ENCODE results near the gene DHX58.
"Not testable (repeated sequence)": the region's sequence is repeated elsewhere in the genome, so short reads cannot be mapped to it uniquely, and the experiment has no call there.

Gene DHX58

GRCh38 chr17:42140690-42141089 is 28.2 kb upstream of the DHX58 start:
- H3K27me3 ChIP-seq (ENCODE audit: control insufficient read depth in 2 of 2, insufficient read depth in 2 of 2, low read length in 2 of 2); H3K9ac ChIP-seq (ENCODE audit: low read depth in 1 of 2, low read length in 2 of 2); H3K9me3 ChIP-seq (ENCODE audit: control insufficient read depth in 2 of 2, low read length in 2 of 2); H3K27ac ChIP-seq (ENCODE audit: low read depth in 2 of 2, low read length in 2 of 2); H3K4me3 ChIP-seq (ENCODE audit: low read length in 2 of 2): not testable (repeated sequence)
- peaks cover 13 to 28% of the 10 kb centered on the region in 2 donors for H3K36me3 ChIP-seq (ENCODE audit: control insufficient read depth in 2 of 2, insufficient read depth in 2 of 2, low read length in 2 of 2)
- peaks cover 12% of the 10 kb centered on the region in 2 donors for H3K4me1 ChIP-seq (ENCODE audit: control insufficient read depth in 2 of 2, insufficient read depth in 2 of 2, low read length in 2 of 2)

- H3K27ac ChIP-seq (ENCODE audit: low read depth in 2 of 2, low read length in 2 of 2): peak overlapping the region in 1 of 2 donors; percentile 38
- no peak overlapping the region for H3K4me3 ChIP-seq (ENCODE audit: low read length in 2 of 2)
- peaks cover 9 to 23% of the 10 kb centered on the region in 2 donors for H3K36me3 ChIP-seq (ENCODE audit: control insufficient read depth in 2 of 2, insufficient read depth in 2 of 2, low read length in 2 of 2)
- no peak overlapping the region for H3K9ac ChIP-seq (ENCODE audit: low read depth in 1 of 2, low read length in 2 of 2)
- H3K4me1 ChIP-seq (ENCODE audit: control insufficient read depth in 2 of 2, insufficient read depth in 2 of 2, low read length in 2 of 2): peaks cover 27 to 29% of the 10 kb centered on the region in 2 donors
- H3K27me3 ChIP-seq (ENCODE audit: control insufficient read depth in 2 of 2, insufficient read depth in 2 of 2, low read length in 2 of 2): no peaks in the 10 kb centered on the region
- no peaks in the 10 kb centered on the region for H3K9me3 ChIP-seq (ENCODE audit: control insufficient read depth in 2 of 2, low read length in 2 of 2)
These were observed 26.4 kb upstream of the DHX58 start for GRCh38 chr17:42138749-42139492.

- H3K9ac ChIP-seq (ENCODE audit: low read depth in 1 of 2, low read length in 2 of 2): peak overlapping the region; percentile 60 to 65
- H3K4me1 ChIP-seq (ENCODE audit: control insufficient read depth in 2 of 2, insufficient read depth in 2 of 2, low read length in 2 of 2): peaks cover 45 to 50% of the 10 kb centered on the region in 2 donors
- H3K4me3 ChIP-seq (ENCODE audit: low read length in 2 of 2): peak overlapping the region; percentile 59 to 81
These were observed 24.1 kb upstream of the DHX58 start for GRCh38 chr17:42136654-42137051.

GRCh38 chr17:42135664-42136653 is 23.4 kb upstream of the DHX58 start:
- Histone ChIP-seq H3K36me3 (ENCODE audit: control insufficient read depth in 2 of 2, insufficient read depth in 2 of 2, low read length in 2 of 2) (peaks cover 0 to 5% of the 10 kb centered on the region in 2 donors), H3K9me3 (ENCODE audit: control insufficient read depth in 2 of 2, low read length in 2 of 2) (no peaks in the 10 kb centered on the region), H3K4me1 (ENCODE audit: control insufficient read depth in 2 of 2, insufficient read depth in 2 of 2, low read length in 2 of 2) (peaks cover 45 to 50% of the 10 kb centered on the region in 2 donors), H3K27ac (ENCODE audit: low read depth in 2 of 2, low read length in 2 of 2) (peak overlapping the region; percentile 91 to 95), H3K27me3 (ENCODE audit: control insufficient read depth in 2 of 2, insufficient read depth in 2 of 2, low read length in 2 of 2) (no peaks in the 10 kb centered on the region), H3K4me3 (ENCODE audit: low read length in 2 of 2) (peak overlapping the region; percentile 59 to 81), H3K9ac (ENCODE audit: low read depth in 1 of 2, low read length in 2 of 2) (peak overlapping the region; percentile 60 to 65)

More at GRCh38 chr17:42136654-42137051, 24.1 kb upstream of the DHX58 start:
- H3K9me3 ChIP-seq (ENCODE audit: control insufficient read depth in 2 of 2, low read length in 2 of 2): no peaks in the 10 kb centered on the region
- H3K27ac ChIP-seq (ENCODE audit: low read depth in 2 of 2, low read length in 2 of 2): peak overlapping the region; percentile 91 to 95
- H3K27me3 ChIP-seq (ENCODE audit: control insufficient read depth in 2 of 2, insufficient read depth in 2 of 2, low read length in 2 of 2): no peaks in the 10 kb centered on the region
- peaks cover 5 to 12% of the 10 kb centered on the region in 2 donors for H3K36me3 ChIP-seq (ENCODE audit: control insufficient read depth in 2 of 2, insufficient read depth in 2 of 2, low read length in 2 of 2)

GRCh38 chr17:42135151-42135550 is 22.6 kb upstream of the DHX58 start:
- H3K4me1 ChIP-seq (ENCODE audit: control insufficient read depth in 2 of 2, insufficient read depth in 2 of 2, low read length in 2 of 2): peaks cover 47 to 50% of the 10 kb centered on the region in 2 donors
- peak overlapping the region; percentile 29 to 59 for H3K4me3 ChIP-seq (ENCODE audit: low read length in 2 of 2)
- H3K9ac ChIP-seq (ENCODE audit: low read depth in 1 of 2, low read length in 2 of 2): peak overlapping the region; percentile 60 to 65
- H3K27ac ChIP-seq (ENCODE audit: low read depth in 2 of 2, low read length in 2 of 2): peak overlapping the region; percentile 91 to 95
- H3K36me3 ChIP-seq (ENCODE audit: control insufficient read depth in 2 of 2, insufficient read depth in 2 of 2, low read length in 2 of 2): peaks cover 5 to 9% of the 10 kb centered on the region in 2 donors
- no peaks in the 10 kb centered on the region for H3K27me3 ChIP-seq (ENCODE audit: control insufficient read depth in 2 of 2, insufficient read depth in 2 of 2, low read length in 2 of 2)
- no peaks in the 10 kb centered on the region for H3K9me3 ChIP-seq (ENCODE audit: control insufficient read depth in 2 of 2, low read length in 2 of 2)

- Histone ChIP-seq H3K4me3 (ENCODE audit: low read length in 2 of 2) (peak overlapping the region in 1 of 2 donors; percentile 32), H3K36me3 (ENCODE audit: control insufficient read depth in 2 of 2, insufficient read depth in 2 of 2, low read length in 2 of 2) (peaks cover 21 to 22% of the 10 kb centered on the region in 2 donors), H3K9ac (ENCODE audit: low read depth in 1 of 2, low read length in 2 of 2) (peak overlapping the region; percentile 29 to 49), H3K4me1 (ENCODE audit: control insufficient read depth in 2 of 2, insufficient read depth in 2 of 2, low read length in 2 of 2) (peaks cover 47 to 50% of the 10 kb centered on the region in 2 donors), H3K27me3 (ENCODE audit: control insufficient read depth in 2 of 2, insufficient read depth in 2 of 2, low read length in 2 of 2) (no peaks in the 10 kb centered on the region), H3K9me3 (ENCODE audit: control insufficient read depth in 2 of 2, low read length in 2 of 2) (no peaks in the 10 kb centered on the region), H3K27ac (ENCODE audit: low read depth in 2 of 2, low read length in 2 of 2) (peak overlapping the region; percentile 80 to 95)
These were observed 21.0 kb upstream of the DHX58 start for GRCh38 chr17:42133461-42134041.

GRCh38 chr17:42132941-42133340 is 20.4 kb upstream of the DHX58 start:
- H3K27ac ChIP-seq (ENCODE audit: low read depth in 2 of 2, low read length in 2 of 2): peak overlapping the region; percentile 80 to 95
- H3K27me3 ChIP-seq (ENCODE audit: control insufficient read depth in 2 of 2, insufficient read depth in 2 of 2, low read length in 2 of 2): no peaks in the 10 kb centered on the region
- H3K9me3 ChIP-seq (ENCODE audit: control insufficient read depth in 2 of 2, low read length in 2 of 2): no peaks in the 10 kb centered on the region
- H3K9ac ChIP-seq (ENCODE audit: low read depth in 1 of 2, low read length in 2 of 2): peak overlapping the region; percentile 29 to 49
- H3K4me1 ChIP-seq (ENCODE audit: control insufficient read depth in 2 of 2, insufficient read depth in 2 of 2, low read length in 2 of 2): peaks cover 42 to 50% of the 10 kb centered on the region in 2 donors
- peak overlapping the region; percentile 1 to 22 for H3K4me3 ChIP-seq (ENCODE audit: low read length in 2 of 2)
- peaks cover 27 to 29% of the 10 kb centered on the region in 2 donors for H3K36me3 ChIP-seq (ENCODE audit: control insufficient read depth in 2 of 2, insufficient read depth in 2 of 2, low read length in 2 of 2)

GRCh38 chr17:42131981-42132432 is 19.5 kb upstream of the DHX58 start:
- Histone ChIP-seq H3K4me1 (ENCODE audit: control insufficient read depth in 2 of 2, insufficient read depth in 2 of 2, low read length in 2 of 2) (peaks cover 42 to 50% of the 10 kb centered on the region in 2 donors), H3K9me3 (ENCODE audit: control insufficient read depth in 2 of 2, low read length in 2 of 2) (no peaks in the 10 kb centered on the region), H3K4me3 (ENCODE audit: low read length in 2 of 2) (no peak overlapping the region), H3K36me3 (ENCODE audit: control insufficient read depth in 2 of 2, insufficient read depth in 2 of 2, low read length in 2 of 2) (peaks cover 34 to 37% of the 10 kb centered on the region in 2 donors), H3K27ac (ENCODE audit: low read depth in 2 of 2, low read length in 2 of 2) (peak overlapping the region; percentile 80 to 95), H3K27me3 (ENCODE audit: control insufficient read depth in 2 of 2, insufficient read depth in 2 of 2, low read length in 2 of 2) (no peaks in the 10 kb centered on the region), H3K9ac (ENCODE audit: low read depth in 1 of 2, low read length in 2 of 2) (no peak overlapping the region)

GRCh38 chr17:42131232-42131631 is 18.7 kb upstream of the DHX58 start:
- H3K36me3 ChIP-seq (ENCODE audit: control insufficient read depth in 2 of 2, insufficient read depth in 2 of 2, low read length in 2 of 2): peaks cover 39 to 43% of the 10 kb centered on the region in 2 donors
- no peak overlapping the region for H3K4me3 ChIP-seq (ENCODE audit: low read length in 2 of 2)
- H3K4me1 ChIP-seq (ENCODE audit: control insufficient read depth in 2 of 2, insufficient read depth in 2 of 2, low read length in 2 of 2): peaks cover 38 to 43% of the 10 kb centered on the region in 2 donors
- no peaks in the 10 kb centered on the region for H3K27me3 ChIP-seq (ENCODE audit: control insufficient read depth in 2 of 2, insufficient read depth in 2 of 2, low read length in 2 of 2)
- H3K27ac ChIP-seq (ENCODE audit: low read depth in 2 of 2, low read length in 2 of 2): peak overlapping the region in 1 of 2 donors; percentile 95
- no peak overlapping the region for H3K9ac ChIP-seq (ENCODE audit: low read depth in 1 of 2, low read length in 2 of 2)
- no peaks in the 10 kb centered on the region for H3K9me3 ChIP-seq (ENCODE audit: control insufficient read depth in 2 of 2, low read length in 2 of 2)
